Fibroblast of mammary gland (primary cell): Measurements from ENCODE around the gene HINT3.

Experiments used
- DNase-seq: peaks from one replicate; pipeline ENCODE4 v3.0.0-alpha.2; 2010; ENCODE audit warnings: low read depth
- H3K4me3 ChIP-seq: 2 replicates; pipeline ENCODE4 v1.5.1; 2011; ENCODE audit warnings: low read depth, mild to moderate bottlenecking, low read length, moderate library complexity; ENCODE audit not compliant: control insufficient read depth
- CTCF ChIP-seq: conservative IDR thresholded peaks from 2 replicates; pipeline ENCODE4 v1.5.1; 2011; ENCODE audit warnings: low read depth, low read length, inconsistent platforms; ENCODE audit not compliant: control insufficient read depth, insufficient read depth

Gene HINT3

GRCh38 chr6:125994670-125995488 lies 38.3 kb downstream of the HINT3 start:
- no peak overlapping the region for H3K4me3 ChIP-seq
- no peak for TF ChIP-seq CTCF
- DNase-seq: no peak

- peak; percentile 99 for TF ChIP-seq CTCF
- peak; percentile 67 for DNase-seq
- H3K4me3 ChIP-seq: no peak overlapping the region
Measured at GRCh38 chr6:125995972-125996580, 39.5 kb downstream of the HINT3 start.

GRCh38 chr6:126002755-126003679 lies 46.4 kb downstream of the HINT3 start:
- no peak overlapping the region for H3K4me3 ChIP-seq
- no peak for TF ChIP-seq CTCF
- DNase-seq: no peak

- H3K4me3 ChIP-seq: no peak overlapping the region
- no peak for TF ChIP-seq CTCF
- DNase-seq: no peak
Measured at GRCh38 chr6:126007800-126008199, 51.2 kb downstream of the HINT3 start.

GRCh38 chr6:126010040-126010439 lies 53.5 kb downstream of the HINT3 start:
- no peak overlapping the region for H3K4me3 ChIP-seq
- DNase-seq: no peak
- no peak for TF ChIP-seq CTCF

GRCh38 chr6:126015863-126016262 lies 59.3 kb downstream of the HINT3 start:
- peak; percentile 71 for DNase-seq
- no peak overlapping the region for H3K4me3 ChIP-seq

More at GRCh38 chr6:126015863-126016262, 59.3 kb downstream of the HINT3 start:
- no peak for TF ChIP-seq CTCF
